Activated T-helper 2 cell treated with anti-CD3 and anti-CD28 coated beads, Interferon-gamma antibody, Interleukin-2, Interleukin-4, amounts not matched to agents 10 μg/mL and 5 μg/mL and 100 μg/mL, durations not matched to agents 14 hours and 24 hours and 36 hours (primary cell): ENCODE measurements around the gene SLC41A2. TPM values are rescaled to one million over a fixed set of nuclear protein-coding genes. Genes with fewer than 3 reads are reported as not detected.

ENCODE experiments used
- DNase-seq: peaks from one replicate; pipeline ENCODE4 v3.0.0; 2021; ENCODE audit warnings: low spot score
- H3K27ac Mint-ChIP-seq: one replicate; pipeline ENCODE4 v1.8.0; 2021; ENCODE audit warnings: mixed read lengths
- H3K27me3 Mint-ChIP-seq: one replicate; pipeline ENCODE4 v1.8.0; 2021; ENCODE audit warnings: low read depth, mixed read lengths
- H3K36me3 Mint-ChIP-seq: one replicate; pipeline ENCODE4 v1.8.0; 2021; ENCODE audit warnings: low read depth, mixed read lengths
- H3K4me1 Mint-ChIP-seq: one replicate; pipeline ENCODE4 v1.8.0; 2021; ENCODE audit warnings: low read depth, mixed read lengths
- H3K4me3 Mint-ChIP-seq: one replicate; pipeline ENCODE4 v1.8.0; 2021; ENCODE audit warnings: low read depth, mild to moderate bottlenecking, moderate library complexity, mixed read lengths
- H3K9me3 Mint-ChIP-seq: one replicate; pipeline ENCODE4 v1.8.0; 2021; ENCODE audit warnings: mixed read lengths
- intact Hi-C: fragments of 100-400 bp; cut with micrococcal nuclease; formaldehyde crosslinking; loops from one replicate; pipeline ENCODE4 v1.15.1; 2023
- total RNA-seq: library from RNA; stranded (reverse); gene quantifications from 2 replicates; pipeline ENCODE4 v1.2.3, GENCODE V29; 2022

The SLC41A2 gene
- total RNA-seq, 1 donor from 2014 or later: 4.3 TPM

DNA sequence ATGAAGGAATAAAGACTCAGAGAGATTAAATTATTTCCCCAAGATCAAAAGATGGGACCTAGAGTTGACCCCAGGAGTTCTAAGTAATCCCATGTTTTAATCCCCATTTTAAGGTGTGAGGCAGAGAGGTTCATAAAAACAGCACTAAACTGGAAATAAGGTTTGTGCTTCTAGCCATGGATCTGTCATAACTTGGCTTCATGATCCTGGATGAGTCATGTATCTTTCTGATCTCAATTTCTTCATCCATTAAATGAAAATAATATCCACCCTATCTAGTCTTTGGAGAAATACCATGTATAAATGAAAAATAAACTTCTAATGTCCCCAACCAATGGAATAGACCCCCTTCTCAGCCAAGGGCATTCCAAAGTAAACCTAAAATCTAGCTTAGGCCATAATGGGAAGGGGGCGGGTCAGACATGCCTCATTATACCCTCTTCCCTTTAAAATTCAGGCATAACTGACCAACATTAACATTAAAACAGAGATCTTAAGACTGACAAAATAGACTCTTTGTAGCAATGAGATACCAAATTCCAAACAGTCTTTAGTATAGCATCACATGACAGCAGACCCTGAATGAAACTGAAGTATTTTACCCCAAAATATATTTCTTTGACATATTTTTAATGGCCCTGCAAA lies 47.8 kb downstream of the SLC41A2 start:
- H3K4me1 Mint-ChIP-seq: no peaks in the 10 kb centered on the region
- H3K27me3 Mint-ChIP-seq: no peaks in the 10 kb centered on the region
- H3K36me3 Mint-ChIP-seq: no peaks in the 10 kb centered on the region
- no peak overlapping the region for H3K27ac Mint-ChIP-seq
- no peak overlapping the region for H3K4me3 Mint-ChIP-seq
- intact Hi-C loops: no loop called here
- no peak for DNase-seq
- no peaks in the 10 kb centered on the region for H3K9me3 Mint-ChIP-seq

DNA sequence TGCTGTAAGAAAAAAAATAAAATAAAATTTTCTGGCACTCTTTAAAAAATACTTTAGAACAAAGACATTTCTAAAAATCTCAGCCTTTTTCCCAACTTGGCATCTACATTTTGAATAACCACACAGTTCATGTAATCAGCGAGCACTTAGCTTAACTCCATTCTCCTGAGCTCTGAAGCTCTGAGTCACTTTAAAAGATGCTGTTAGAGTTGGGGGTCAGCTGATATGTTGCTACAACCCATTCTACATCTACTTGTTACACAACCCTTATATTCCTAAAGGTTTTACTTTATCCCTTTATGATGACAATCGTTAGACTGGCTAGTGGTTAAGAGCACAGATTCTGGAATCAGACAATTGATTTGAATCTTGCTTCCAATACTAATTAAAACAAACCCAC lies 48.3 kb downstream of the SLC41A2 start:
- Mint-ChIP-seq H3K4me3 (no peak overlapping the region), H3K9me3 (no peaks in the 10 kb centered on the region), H3K27me3 (no peaks in the 10 kb centered on the region), H3K4me1 (no peaks in the 10 kb centered on the region), H3K36me3 (no peaks in the 10 kb centered on the region), H3K27ac (no peak overlapping the region)
- intact Hi-C loops: no loop called here
- no peak for DNase-seq

Other genes starting within 250 kb of the SLC41A2 start
- gene NOPCHAP1, start 28.0 kb upstream of the SLC41A2 start, total RNA-seq: 25.2 and 29.6 TPM in 2 replicates
- gene ALDH1L2, start 126.2 kb upstream of the SLC41A2 start, total RNA-seq: 1.0 and 1.4 TPM in 2 replicates
- 38.4 and 41.3 TPM in 2 replicates for gene WASHC4, start 149.4 kb upstream of the SLC41A2 start, total RNA-seq